IMR-90 (cell line): ENCODE measurements around the gene PTCD1. TPM values are rescaled to one million over a fixed set of nuclear protein-coding genes. Genes with fewer than 3 reads are reported as not detected.

ENCODE experiments used
- ATAC-seq: fragments of 200-7000 bp; cut with Tn5 transposase; 2 replicates; pipeline ENCODE4 v1.9.1; 2020; ENCODE audit warnings: low read depth, mild to moderate bottlenecking, moderate library complexity
- BruUV-seq: library from RNA; stranded (reverse); fragments of 400-500 nt; replicated peaks from 2 replicates; lab custom pipeline; 2021; lab: Mats Ljungman, UMichigan
- CTCF ChIA-PET: fragments of 300-600 bp; formaldehyde crosslinking; extraction: SDS; loops from one replicate; lab custom pipeline; 2021; ENCODE audit warnings: antibody characterized with exemption; lab: Yijun Ruan, JAX
- POLR2A ChIA-PET: fragments of 300-600 bp; sonication (Branson Sonifier 250); formaldehyde crosslinking; loops from one replicate; lab custom pipeline; 2022; ENCODE audit warnings: antibody characterized with exemption; ENCODE audit not compliant: unreplicated experiment; lab: Charles Lee
- DNase-seq: peaks from one replicate; pipeline ENCODE4 v3.0.0; 2013
- H2AFZ ChIP-seq: replicated peaks from 2 replicates; pipeline ENCODE3; 2013; ENCODE audit warnings: low read length, mild to moderate bottlenecking; ENCODE audit not compliant: poor library complexity
- H2AK5ac ChIP-seq: 2 replicates; pipeline ENCODE4 v1.6.1; 2013; ENCODE audit warnings: low read depth, low read length, inconsistent platforms
- H2AK9ac ChIP-seq: replicated peaks from 2 replicates; pipeline ENCODE3; 2013; ENCODE audit warnings: mild to moderate bottlenecking, low read depth, low read length, moderate library complexity; ENCODE audit not compliant: poor library complexity
- H2BK120ac ChIP-seq: 2 replicates; pipeline ENCODE4 v1.6.1; 2013; ENCODE audit warnings: low read depth, low read length, inconsistent platforms
- H2BK15ac ChIP-seq: 3 replicates; pipeline ENCODE4 v1.6.1; 2013; ENCODE audit warnings: low read depth, low read length, inconsistent platforms
- H2BK20ac ChIP-seq: 2 replicates; pipeline ENCODE4 v1.6.1; 2013; ENCODE audit warnings: low read depth, mild to moderate bottlenecking, inconsistent platforms, low read length, moderate library complexity
- H2BK5ac ChIP-seq: 2 replicates; pipeline ENCODE4 v1.6.1; 2013; ENCODE audit warnings: mild to moderate bottlenecking, low read depth, low read length, inconsistent platforms; ENCODE audit not compliant: poor library complexity, severe bottlenecking
- H3K14ac ChIP-seq: replicated peaks from 2 replicates; pipeline ENCODE4 v1.6.1; 2013; ENCODE audit warnings: low read depth, low read length, inconsistent platforms
- H3K18ac ChIP-seq: 2 replicates; pipeline ENCODE4 v1.6.1; 2013; ENCODE audit warnings: low read depth, low read length, control low read depth
- H3K23ac ChIP-seq: 2 replicates; pipeline ENCODE4 v1.6.1; 2013; ENCODE audit warnings: low read depth, low read length, inconsistent platforms
- H3K27ac ChIP-seq: 2 replicates; pipeline ENCODE4 v1.5.1; 2013; ENCODE audit warnings: mild to moderate bottlenecking, control low read depth, low read length; ENCODE audit not compliant: insufficient read depth
- H3K27me3 ChIP-seq: 2 replicates; pipeline ENCODE4 v1.6.1; 2013; ENCODE audit warnings: low read length; ENCODE audit not compliant: control insufficient read depth, insufficient read depth
- H3K36me3 ChIP-seq: 2 replicates; pipeline ENCODE4 v1.6.1; 2013; ENCODE audit warnings: low read length, mixed read lengths; ENCODE audit not compliant: control insufficient read depth, insufficient read depth
- H3K4ac ChIP-seq: 2 replicates; pipeline ENCODE4 v1.6.1; 2013; ENCODE audit warnings: low read depth, low read length, inconsistent platforms
- H3K4me1 ChIP-seq: 2 replicates; pipeline ENCODE4 v1.6.1; 2013; ENCODE audit warnings: low read length, mixed read lengths; ENCODE audit not compliant: control insufficient read depth, insufficient read depth
- H3K4me2 ChIP-seq: 2 replicates; pipeline ENCODE4 v1.6.1; 2013; ENCODE audit warnings: low read depth, mild to moderate bottlenecking, control low read depth, low read length, moderate library complexity
- H3K4me3 ChIP-seq: 2 replicates; pipeline ENCODE4 v1.5.1; 2013; ENCODE audit warnings: low read depth, mild to moderate bottlenecking, control low read depth, low read length, moderate library complexity; ENCODE audit not compliant: insufficient read depth
- H3K56ac ChIP-seq: 2 replicates; pipeline ENCODE4 v1.6.1; 2013; ENCODE audit warnings: low read length, inconsistent platforms; ENCODE audit not compliant: insufficient read depth; ENCODE audit errors: extremely low read depth
- H3K79me1 ChIP-seq, 2 experiments: 2 replicates each; pipeline ENCODE4 v1.6.1; 2013; ENCODE audit warnings: low read length in 2 of 2, inconsistent platforms in 1 of 2, low read depth in 1 of 2
- H3K9ac ChIP-seq: 2 replicates; pipeline ENCODE4 v1.6.1; 2013; ENCODE audit warnings: low read depth, low read length, control low read depth
- H3K9me1 ChIP-seq: 2 replicates; pipeline ENCODE4 v1.6.1; 2013; ENCODE audit warnings: low read length, inconsistent platforms; ENCODE audit not compliant: insufficient read depth
- H3K9me3 ChIP-seq: 2 replicates; pipeline ENCODE4 v1.6.1; 2013; ENCODE audit warnings: low read length; ENCODE audit not compliant: control insufficient read depth, insufficient read depth
- H4K20me1 ChIP-seq: 2 replicates; pipeline ENCODE4 v1.6.1; 2013; ENCODE audit warnings: low read length, inconsistent platforms; ENCODE audit not compliant: insufficient read depth
- H4K5ac ChIP-seq: 2 replicates; pipeline ENCODE4 v1.6.1; 2013; ENCODE audit warnings: mild to moderate bottlenecking, low read depth, low read length, control low read depth
- H4K8ac ChIP-seq, 2 experiments: 2 replicates each; pipeline ENCODE4 v1.6.1; 2013; ENCODE audit warnings: low read depth in 2 of 2, low read length in 2 of 2, control low read depth in 1 of 2, inconsistent platforms in 1 of 2
- H4K91ac ChIP-seq: 2 replicates; pipeline ENCODE4 v1.6.1; 2013; ENCODE audit warnings: low read depth, low read length, inconsistent platforms; ENCODE audit not compliant: insufficient read depth
- BHLHE40 ChIP-seq: fragments of 150-350 bp; IDR thresholded peaks from 2 replicates; pipeline ENCODE4 v1.6.1; 2016; ENCODE audit warnings: mild to moderate bottlenecking, low read depth, low read length
- CEBPB ChIP-seq: IDR thresholded peaks from 2 replicates; pipeline ENCODE4 v1.6.1; 2012; ENCODE audit warnings: low read depth, low read length, improper control_type of control experiment
- CHD1 ChIP-seq: IDR thresholded peaks from 2 replicates; pipeline ENCODE4 v1.6.1; 2012; ENCODE audit warnings: low read depth, low read length, improper control_type of control experiment
- FOS ChIP-seq: fragments of 150-350 bp; IDR thresholded peaks from 2 replicates; pipeline ENCODE4 v1.6.1; 2016; ENCODE audit warnings: low read depth, low read length
- MAFK ChIP-seq: IDR thresholded peaks from 2 replicates; pipeline ENCODE4 v1.6.1; 2012; ENCODE audit warnings: low read depth, low read length, improper control_type of control experiment
- MAZ ChIP-seq: IDR thresholded peaks from 2 replicates; pipeline ENCODE4 v1.6.1; 2012; ENCODE audit warnings: low read depth, mild to moderate bottlenecking, low read length, improper control_type of control experiment, moderate library complexity, borderline replicate concordance
- MXI1 ChIP-seq: IDR thresholded peaks from 2 replicates; pipeline ENCODE4 v1.6.1; 2012; ENCODE audit warnings: low read depth, mild to moderate bottlenecking, low read length, moderate library complexity, borderline replicate concordance
- NFE2L2 ChIP-seq: fragments of 150-350 bp; IDR thresholded peaks from 2 replicates; pipeline ENCODE4 v1.6.1; 2016; ENCODE audit warnings: low read depth, mild to moderate bottlenecking, low read length
- POLR2A ChIP-seq: IDR thresholded peaks from 2 replicates; pipeline ENCODE4 v1.6.1; 2012; ENCODE audit warnings: mild to moderate bottlenecking, low read depth, low read length
- RAD21 ChIP-seq: IDR thresholded peaks from 2 replicates; pipeline ENCODE4 v1.6.1; 2012; ENCODE audit warnings: low read length, improper control_type of control experiment
- RCOR1 ChIP-seq: IDR thresholded peaks from 2 replicates; pipeline ENCODE4 v1.6.1; 2012; ENCODE audit warnings: mild to moderate bottlenecking, low read length, improper control_type of control experiment; ENCODE audit not compliant: insufficient replicate concordance
- RFX5 ChIP-seq: IDR thresholded peaks from 2 replicates; pipeline ENCODE4 v1.8.0; 2012; ENCODE audit warnings: low read depth, mild to moderate bottlenecking, low read length, moderate library complexity
- SMC3 ChIP-seq: fragments of 150-350 bp; IDR thresholded peaks from 2 replicates; pipeline ENCODE4 v1.6.1; 2016; ENCODE audit warnings: low read depth, mild to moderate bottlenecking, antibody characterized with exemption, low read length, moderate library complexity
- WGBS, 2 experiments: methylation state at CpG; one replicate each; pipeline versions ENCODE4 v1.1.5 to v1.1.7; 2013; ENCODE audit warnings: missing lambda C conversion rate in 2 of 2; ENCODE audit not compliant: insufficient read length in 1 of 2; ENCODE audit errors: extremely low coverage in 2 of 2; 5-methylcytosine and 5-hydroxymethylcytosine counted together
- dilution Hi-C: fragments of 300-500 bp; cut with HindIII; formaldehyde crosslinking; loops from one replicate; pipeline ENCODE4 v1.14.3; 2018; ENCODE audit warnings: low sequenced_read_pairs; ENCODE audit not compliant: unreplicated experiment
- in situ Hi-C: fragments of 300-500 bp; cut with MboI; formaldehyde crosslinking; loops from 3 replicates; pipeline ENCODE4 v1.14.3; 2019; ENCODE audit warnings: low sequenced_read_pairs, inconsistent platforms, mixed read lengths
- intact Hi-C: fragments of 100-400 bp; cut with micrococcal nuclease; formaldehyde crosslinking; loops from 2 replicates; pipeline ENCODE4 v1.10.0; 2022
- polyA plus RNA-seq, 3 experiments: library from polyadenylated mRNA; depleted of rRNA; stranded (reverse); fragments of >200 nt; gene quantifications; 2 replicates each; pipeline ENCODE4 v1.2.3, GENCODE V29; 2012; ENCODE audit warnings: low replicate concordance in 1 of 3
- total RNA-seq: library from RNA; depleted of rRNA; stranded (reverse); fragments of >200 nt; gene quantifications from 2 replicates; pipeline ENCODE4 v1.2.3, GENCODE V29; 2012
- TF ChIP-seq, protein P1 (sequence below): fragments of 150-350 bp; IDR thresholded peaks from 2 replicates; pipeline ENCODE4 v1.6.1; 2016; ENCODE audit warnings: low read depth, mild to moderate bottlenecking, low read length, moderate library complexity, borderline replicate concordance
- TF ChIP-seq, protein P2 (sequence below): fragments of 150-350 bp; IDR thresholded peaks from 2 replicates; pipeline ENCODE4 v1.6.1; 2017; ENCODE audit warnings: mild to moderate bottlenecking, antibody characterized with exemption, low read length, low read depth

The PTCD1 gene
- total and polyA plus RNA-seq, 2 of the 4 experiments (the other 2 are of a cell fraction), result 2.2 to 4.0 TPM

DNA sequence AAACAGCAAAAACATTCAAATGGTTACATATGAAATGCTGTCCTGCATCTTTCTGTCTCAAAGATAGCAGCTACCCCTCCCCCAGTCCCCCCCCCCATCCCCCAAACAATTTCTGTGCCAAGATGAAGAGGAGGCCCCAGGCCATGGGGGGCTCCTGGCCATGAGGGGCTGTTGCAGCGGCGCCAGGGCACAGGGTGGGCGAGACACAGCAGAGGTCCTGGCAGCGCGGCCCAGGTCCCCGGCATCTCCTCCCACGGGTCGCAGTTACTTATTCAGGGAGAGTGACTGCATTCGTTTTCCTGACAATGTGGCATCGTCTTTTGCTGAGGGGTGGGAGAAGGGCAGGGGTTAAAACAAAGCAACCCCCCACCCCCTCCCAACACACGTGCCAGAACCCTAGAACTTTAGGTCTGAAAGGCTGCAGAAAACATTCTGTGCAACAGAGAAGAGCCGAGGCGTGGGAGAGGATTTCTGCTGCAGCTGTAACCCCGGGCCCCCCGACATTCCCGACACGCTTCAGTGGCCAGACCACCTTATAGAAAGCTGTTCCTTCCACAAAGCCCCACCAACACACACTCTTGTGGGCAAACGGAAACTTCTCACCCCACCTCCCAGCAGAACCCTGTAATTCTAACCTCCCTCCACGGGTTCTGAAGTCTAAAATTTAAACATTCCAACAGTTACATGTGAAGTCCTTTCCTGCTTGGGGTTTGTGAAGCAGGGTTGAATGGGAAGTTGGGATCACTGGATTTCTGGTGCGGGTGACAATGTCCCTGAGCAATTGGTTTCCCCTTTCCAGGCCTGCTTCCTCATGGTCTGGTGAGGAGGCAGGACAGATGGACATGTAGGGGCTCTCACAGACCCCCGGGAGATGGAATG, 41.9 kb downstream of the PTCD1 start:
- Histone ChIP-seq H3K36me3 (peaks cover 75% of the 10 kb centered on the region), H3K23ac (no peak overlapping the region), H2BK5ac (no peak overlapping the region), H3K27me3 (no peaks in the 10 kb centered on the region), H4K8ac (no peak overlapping the region), H3K9me3 (no peaks in the 10 kb centered on the region), H3K56ac (no peak overlapping the region), H3K14ac (no peak overlapping the region), H4K5ac (no peak overlapping the region), H3K4me3 (no peak overlapping the region), H2AK5ac (no peak overlapping the region), H4K91ac (no peak overlapping the region), H2BK15ac (no peak overlapping the region), H2BK20ac (no peak overlapping the region), H2AFZ (no peak overlapping the region), H2AK9ac (no peak overlapping the region), H3K4ac (no peak overlapping the region), H3K18ac (no peak overlapping the region), H4K20me1 (peaks cover 70% of the 10 kb centered on the region), H3K4me2 (no peak overlapping the region), H3K9me1 (peaks cover 3% of the 10 kb centered on the region), H3K4me1 (peaks cover 9% of the 10 kb centered on the region), H3K79me1 (peaks cover 11 to 60% of the 10 kb centered on the region in 2 experiments; a peak in 3 of 4 replicates), H3K27ac (no peak overlapping the region), H3K9ac (no peak overlapping the region), H2BK120ac (no peak overlapping the region)
- POLR2A ChIA-PET, result no interaction called here
- dilution Hi-C loops (no loop called here), intact Hi-C loops (no loop called here), in situ Hi-C loops (no loop called here)
- BruUV-seq, result no TSS peak
- 100% methylated on average over 4 of the region's 21 CpGs; no CpG with 5 or more reads in 1 of the 2 experiments for WGBS, 2 experiments
- ATAC-seq (no peak), DNase-seq (no peak)
- CTCF ChIA-PET, result interaction anchor here (0.6 kb wide), 1 partner anchor 13 kb away, joined by 4 read pairs; no protein-coding TSS in a partner anchor
- no peak for TF ChIP-seq BHLHE40
- no peak for TF ChIP-seq SMC3
- TF ChIP-seq RCOR1, result no peak
- TF ChIP-seq NFE2L2, result no peak
- TF ChIP-seq, protein P1, sequence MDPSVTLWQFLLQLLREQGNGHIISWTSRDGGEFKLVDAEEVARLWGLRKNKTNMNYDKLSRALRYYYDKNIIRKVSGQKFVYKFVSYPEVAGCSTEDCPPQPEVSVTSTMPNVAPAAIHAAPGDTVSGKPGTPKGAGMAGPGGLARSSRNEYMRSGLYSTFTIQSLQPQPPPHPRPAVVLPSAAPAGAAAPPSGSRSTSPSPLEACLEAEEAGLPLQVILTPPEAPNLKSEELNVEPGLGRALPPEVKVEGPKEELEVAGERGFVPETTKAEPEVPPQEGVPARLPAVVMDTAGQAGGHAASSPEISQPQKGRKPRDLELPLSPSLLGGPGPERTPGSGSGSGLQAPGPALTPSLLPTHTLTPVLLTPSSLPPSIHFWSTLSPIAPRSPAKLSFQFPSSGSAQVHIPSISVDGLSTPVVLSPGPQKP, result no peak
- no peak for TF ChIP-seq RFX5
- TF ChIP-seq POLR2A, result no peak
- TF ChIP-seq, protein P2, sequence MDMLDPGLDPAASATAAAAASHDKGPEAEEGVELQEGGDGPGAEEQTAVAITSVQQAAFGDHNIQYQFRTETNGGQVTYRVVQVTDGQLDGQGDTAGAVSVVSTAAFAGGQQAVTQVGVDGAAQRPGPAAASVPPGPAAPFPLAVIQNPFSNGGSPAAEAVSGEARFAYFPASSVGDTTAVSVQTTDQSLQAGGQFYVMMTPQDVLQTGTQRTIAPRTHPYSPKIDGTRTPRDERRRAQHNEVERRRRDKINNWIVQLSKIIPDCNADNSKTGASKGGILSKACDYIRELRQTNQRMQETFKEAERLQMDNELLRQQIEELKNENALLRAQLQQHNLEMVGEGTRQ, result no peak
- TF ChIP-seq MXI1, result no peak
- no peak for TF ChIP-seq MAFK
- TF ChIP-seq MAZ, result no peak
- no peak for TF ChIP-seq CHD1
- TF ChIP-seq FOS, result no peak
- TF ChIP-seq CEBPB, result no peak
- TF ChIP-seq RAD21, result no peak
